Neuronal stem cell (in vitro differentiated cells): Measurements from ENCODE around the gene AGK.

Source experiments
- DNase-seq: peaks from one replicate; pipeline ENCODE4 v3.0.0-alpha.2; 2013; ENCODE audit warnings: low spot score
- H2AFZ ChIP-seq: one replicate; pipeline ENCODE4 v1.6.1; 2013; ENCODE audit warnings: mild to moderate bottlenecking, low read length, inconsistent platforms
- H2AK5ac ChIP-seq: 2 replicates; pipeline ENCODE4 v1.6.1; 2013; ENCODE audit warnings: low read depth, mild to moderate bottlenecking, inconsistent platforms, low read length, moderate library complexity, mixed read lengths
- H2BK120ac ChIP-seq: 2 replicates; pipeline ENCODE4 v1.6.1; 2013; ENCODE audit warnings: low read depth, mild to moderate bottlenecking, inconsistent platforms, low read length, moderate library complexity, mixed read lengths
- H2BK12ac ChIP-seq: one replicate; pipeline ENCODE4 v1.6.1; 2013; ENCODE audit warnings: low read length, inconsistent platforms
- H2BK15ac ChIP-seq: 2 replicates; pipeline ENCODE4 v1.6.1; 2013; ENCODE audit warnings: mild to moderate bottlenecking, low read length, inconsistent platforms, mixed read lengths
- H2BK5ac ChIP-seq: one replicate; pipeline ENCODE4 v1.6.1; 2013; ENCODE audit warnings: inconsistent platforms, mild to moderate bottlenecking, low read length, moderate library complexity
- H3K14ac ChIP-seq: one replicate; pipeline ENCODE4 v1.6.1; 2013; ENCODE audit warnings: low read length, inconsistent platforms
- H3K18ac ChIP-seq: 2 replicates; pipeline ENCODE4 v1.6.1; 2013; ENCODE audit warnings: low read length, inconsistent platforms
- H3K23ac ChIP-seq: 2 replicates; pipeline ENCODE4 v1.6.1; 2013; ENCODE audit warnings: low read depth, mild to moderate bottlenecking, mixed read lengths, low read length, inconsistent platforms; ENCODE audit not compliant: poor library complexity
- H3K27ac ChIP-seq: replicated peaks from 3 replicates; pipeline ENCODE4 v1.5.1; 2013; ENCODE audit warnings: low read length, inconsistent platforms
- H3K27me3 ChIP-seq, 3 experiments: 2 replicates each; pipeline ENCODE4 v1.6.1; 2013; ENCODE audit warnings: low read length in 3 of 3, mild to moderate bottlenecking in 2 of 3, inconsistent platforms in 1 of 3, low read depth in 1 of 3, mixed read lengths in 1 of 3, moderate library complexity in 1 of 3; ENCODE audit not compliant: control insufficient read depth in 3 of 3, insufficient read depth in 3 of 3
- H3K36me3 ChIP-seq, 2 donors: replicated peaks in 1 of 2; 2 replicates each; pipeline ENCODE4 v1.6.1; 2013; ENCODE audit warnings: low read length in 2 of 2; ENCODE audit not compliant: control insufficient read depth in 2 of 2, insufficient read depth in 2 of 2
- H3K4ac ChIP-seq: 2 replicates; pipeline ENCODE4 v1.6.1; 2013; ENCODE audit warnings: inconsistent platforms, mild to moderate bottlenecking, low read length, moderate library complexity
- H3K4me1 ChIP-seq, 2 donors: 1 replicate in 1 of 2; 2 replicates in 1 of 2; pipeline ENCODE4 v1.6.1; 2013; ENCODE audit warnings: low read length in 2 of 2, low read depth in 1 of 2; ENCODE audit not compliant: control insufficient read depth in 2 of 2, insufficient read depth in 1 of 2
- H3K4me2 ChIP-seq: one replicate; pipeline ENCODE4 v1.6.1; 2013; ENCODE audit warnings: mild to moderate bottlenecking, low read length, inconsistent platforms; ENCODE audit not compliant: insufficient read depth, poor library complexity, severe bottlenecking
- H3K4me3 ChIP-seq, 2 donors: 2 replicates each; pipeline ENCODE4 v1.5.1; 2013; ENCODE audit warnings: low read length in 2 of 2, mild to moderate bottlenecking in 2 of 2, inconsistent platforms in 1 of 2, moderate library complexity in 1 of 2
- H3K79me1 ChIP-seq: one replicate; pipeline ENCODE4 v1.6.1; 2013; ENCODE audit warnings: low read depth, mild to moderate bottlenecking, inconsistent platforms, low read length, moderate library complexity
- H3K9ac ChIP-seq: one replicate; pipeline ENCODE4 v1.6.1; 2013; ENCODE audit warnings: mild to moderate bottlenecking, low read depth, low read length, inconsistent platforms; ENCODE audit not compliant: poor library complexity
- H3K9me3 ChIP-seq, 2 donors: replicated peaks in 1 of 2; 2 replicates each; pipeline versions ENCODE3 to v1.6.1; 2013; ENCODE audit warnings: low read length in 2 of 2, mild to moderate bottlenecking in 2 of 2, inconsistent platforms in 1 of 2, low read depth in 1 of 2, mixed read lengths in 1 of 2, moderate library complexity in 1 of 2; ENCODE audit not compliant: control insufficient read depth in 2 of 2, insufficient read depth in 1 of 2
- H4K8ac ChIP-seq: one replicate; pipeline ENCODE4 v1.6.1; 2013; ENCODE audit warnings: low read depth, mild to moderate bottlenecking, inconsistent platforms, low read length, moderate library complexity
- H4K91ac ChIP-seq: one replicate; pipeline ENCODE4 v1.6.1; 2013; ENCODE audit warnings: low read length, low read depth, mild to moderate bottlenecking, inconsistent platforms; ENCODE audit not compliant: poor library complexity
- WGBS, 2 donors: extraction: QIAGEN DNeasy Blood & Tissue Kit; methylation state at CpG; one replicate each; pipeline ENCODE4 v1.1.7; 2013; ENCODE audit warnings: missing lambda C conversion rate in 2 of 2, mixed read lengths in 1 of 2; ENCODE audit not compliant: insufficient read length in 2 of 2, insufficient replicate concordance in 1 of 2; ENCODE audit errors: extremely low coverage in 2 of 2; 5-methylcytosine and 5-hydroxymethylcytosine counted together

The AGK gene

DNA sequence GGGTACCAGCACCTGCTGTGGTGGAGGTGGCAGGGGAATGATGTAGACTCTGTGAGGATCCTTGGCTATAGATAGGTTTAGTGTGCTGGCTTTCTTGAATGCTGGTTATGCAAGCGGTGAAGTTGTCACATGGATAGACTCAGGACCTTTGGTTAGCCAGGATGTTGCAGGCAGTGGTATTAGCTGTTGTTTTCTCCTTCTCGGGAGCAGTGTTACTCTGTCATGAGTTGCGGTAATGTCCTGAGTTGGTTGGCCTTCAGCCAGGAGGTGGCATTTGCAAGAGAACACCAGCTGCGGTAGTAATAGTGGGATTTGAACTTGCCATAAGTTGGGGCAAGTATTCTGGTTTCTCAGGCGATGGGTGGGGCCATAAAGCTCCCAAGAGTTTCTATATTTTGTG, 10.8 kb downstream of the AGK start:
- Histone ChIP-seq H2AK5ac (no peak overlapping the region), H3K4me1 (peaks cover 0 to 3% of the 10 kb centered on the region in 2 donors), H3K36me3 (peaks cover 4 to 85% of the 10 kb centered on the region in 2 donors), H3K4ac (no peak overlapping the region), H3K4me2 (no peak overlapping the region), H3K23ac (no peak overlapping the region), H2BK15ac (no peak overlapping the region), H2BK120ac (no peak overlapping the region), H2AFZ (no peak overlapping the region), H4K91ac (no peak overlapping the region), H2BK5ac (no peak overlapping the region), H4K8ac (no peak overlapping the region), H3K9ac (no peak overlapping the region), H3K9me3 (peaks cover 0 to 17% of the 10 kb centered on the region in 2 donors), H3K79me1 (no peaks in the 10 kb centered on the region), H3K18ac (no peak overlapping the region), H3K27me3 (no peaks in the 10 kb centered on the region), H3K27ac (no peak overlapping the region), H3K4me3 (no peak overlapping the region), H2BK12ac (no peak overlapping the region), H3K14ac (no peak overlapping the region)
- DNase-seq, result no peak
- WGBS, 2 donors, result no CpG with 5 or more reads among the region's 5 CpGs

DNA sequence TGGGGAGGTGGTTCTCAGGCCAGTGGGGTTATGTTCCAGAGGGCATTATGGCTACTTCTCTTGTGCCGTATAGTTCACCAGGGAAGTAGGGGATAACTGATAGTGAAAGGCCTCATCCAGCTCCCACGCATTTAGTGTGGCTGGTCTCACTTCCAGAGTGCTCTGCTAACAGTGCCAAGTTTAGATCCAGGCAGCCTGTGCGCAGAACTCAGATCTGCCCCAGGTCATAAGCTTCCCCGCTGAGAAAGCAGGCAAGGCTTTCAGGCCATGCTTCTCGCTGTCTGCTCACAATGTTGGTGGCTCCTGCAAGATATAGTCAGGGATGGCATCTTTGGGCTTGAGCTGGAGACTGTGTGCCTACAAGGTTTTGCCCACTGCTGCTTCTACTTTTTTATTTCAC, 11.3 kb downstream of the AGK start:
- Histone ChIP-seq H2BK120ac (no peak overlapping the region), H2BK5ac (no peak overlapping the region), H3K4me2 (no peak overlapping the region), H2BK15ac (no peak overlapping the region), H3K36me3 (peaks cover 4 to 84% of the 10 kb centered on the region in 2 donors), H3K79me1 (no peaks in the 10 kb centered on the region), H3K23ac (no peak overlapping the region), H2BK12ac (no peak overlapping the region), H2AK5ac (no peak overlapping the region), H3K4me1 (peaks cover 0 to 3% of the 10 kb centered on the region in 2 donors), H3K27me3 (no peaks in the 10 kb centered on the region), H3K27ac (no peak overlapping the region), H3K4ac (no peak overlapping the region), H3K9me3 (peaks cover 0 to 17% of the 10 kb centered on the region in 2 donors), H3K14ac (no peak overlapping the region), H3K18ac (no peak overlapping the region), H4K8ac (no peak overlapping the region), H4K91ac (no peak overlapping the region), H2AFZ (no peak overlapping the region), H3K4me3 (no peak overlapping the region), H3K9ac (no peak overlapping the region)
- DNase-seq, result no peak
- no CpG with 5 or more reads among the region's 5 CpGs for WGBS, 2 donors

DNA sequence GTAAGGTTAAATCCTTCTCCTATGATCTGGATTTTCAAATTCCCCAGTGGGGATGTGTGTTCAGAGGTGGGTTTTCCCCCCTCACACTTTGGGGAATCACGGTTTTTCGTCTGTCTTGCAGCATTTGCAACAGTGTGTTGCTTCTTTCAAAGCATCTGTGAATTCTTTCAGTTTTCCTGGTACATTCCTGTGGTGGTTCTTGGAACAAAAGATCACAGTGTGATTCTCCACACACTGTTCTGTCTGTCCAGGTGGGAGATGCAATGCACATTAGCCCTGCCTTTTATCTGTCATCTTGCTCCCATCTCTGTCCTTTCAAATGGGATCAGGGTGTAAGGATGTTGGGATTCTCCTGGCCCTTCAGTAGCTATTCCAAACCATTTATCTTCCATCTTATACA, 11.8 kb downstream of the AGK start:
- Histone ChIP-seq H3K14ac (no peak overlapping the region), H2BK120ac (no peak overlapping the region), H4K91ac (no peak overlapping the region), H2BK15ac (no peak overlapping the region), H3K9me3 (peaks cover 0 to 17% of the 10 kb centered on the region in 2 donors), H3K36me3 (peaks cover 4 to 84% of the 10 kb centered on the region in 2 donors), H3K4me1 (peaks cover 0 to 3% of the 10 kb centered on the region in 2 donors), H3K4ac (no peak overlapping the region), H2AK5ac (no peak overlapping the region), H3K79me1 (no peaks in the 10 kb centered on the region), H3K18ac (no peak overlapping the region), H3K23ac (no peak overlapping the region), H2AFZ (no peak overlapping the region), H2BK12ac (no peak overlapping the region), H3K27me3 (no peaks in the 10 kb centered on the region), H3K9ac (no peak overlapping the region), H3K4me3 (no peak overlapping the region), H3K4me2 (no peak overlapping the region), H2BK5ac (no peak overlapping the region), H4K8ac (no peak overlapping the region), H3K27ac (no peak overlapping the region)
- DNase-seq, result no peak
- WGBS, 2 donors, result no CpG with 5 or more reads among the region's 2 CpGs

DNA sequence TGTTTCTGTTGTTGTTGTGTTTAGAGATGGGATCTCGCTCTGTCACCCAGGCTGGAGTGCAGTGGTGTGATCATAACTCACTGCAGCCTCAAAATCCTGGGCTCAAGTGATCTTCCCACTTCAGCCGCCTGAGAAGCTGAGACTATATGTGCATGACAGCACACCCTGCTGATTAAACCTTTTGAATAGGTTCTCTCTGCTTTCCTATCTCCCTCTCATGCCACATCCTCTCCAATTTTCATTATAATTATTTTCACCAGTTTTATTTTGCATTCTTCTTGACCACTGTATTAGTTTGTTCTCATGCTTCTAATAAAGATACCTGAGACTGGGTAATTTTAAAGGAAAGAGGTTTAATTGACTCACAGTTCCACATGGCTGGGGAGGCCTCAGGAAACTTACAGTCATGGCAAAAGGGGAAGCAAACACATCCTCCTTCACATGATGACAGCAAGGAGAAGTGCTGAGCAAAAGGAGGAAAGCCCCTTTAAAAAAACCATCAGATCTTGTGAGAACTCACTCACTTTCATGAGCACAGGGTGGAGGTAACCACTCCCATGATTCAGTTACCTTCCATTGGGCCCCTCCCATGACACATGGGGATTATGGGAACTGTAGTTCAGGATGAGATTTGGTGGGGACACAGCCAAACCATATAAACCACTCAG, 12.9 kb downstream of the AGK start:
- WGBS, 2 donors, result no CpG with 5 or more reads among the region's 2 CpGs
- DNase-seq, result no peak
- Histone ChIP-seq H3K36me3 (peaks cover 4 to 80% of the 10 kb centered on the region in 2 donors), H3K4me3 (no peak overlapping the region), H3K4me1 (peaks cover 0 to 3% of the 10 kb centered on the region in 2 donors), H2BK12ac (no peak overlapping the region), H3K23ac (no peak overlapping the region), H3K27me3 (no peaks in the 10 kb centered on the region), H3K4me2 (no peak overlapping the region), H3K4ac (no peak overlapping the region), H3K27ac (no peak overlapping the region), H2BK120ac (no peak overlapping the region), H2AK5ac (no peak overlapping the region), H3K14ac (no peak overlapping the region), H3K79me1 (no peaks in the 10 kb centered on the region), H3K18ac (no peak overlapping the region), H2BK15ac (no peak overlapping the region), H3K9me3 (peaks cover 0 to 11% of the 10 kb centered on the region in 2 donors), H2BK5ac (no peak overlapping the region), H4K91ac (no peak overlapping the region), H3K9ac (no peak overlapping the region), H4K8ac (no peak overlapping the region), H2AFZ (no peak overlapping the region)
